ENCODE results near the gene GPR142.
"Not testable (repeated sequence)": the region's sequence is repeated elsewhere in the genome, so short reads cannot be mapped to it uniquely, and the experiment has no call there.

GPR142 gene

GRCh38 chr17:74392848-74393247 lies 25.5 kb downstream of the GPR142 start:
- DNase-seq (ENCODE audit: low read depth in 4 of 4, low spot score in 1 of 4), result no peak

GRCh38 chr17:74393346-74393942 lies 26.1 kb downstream of the GPR142 start:
- DNase-seq (ENCODE audit: low read depth in 4 of 4, low spot score in 1 of 4), result no peak

- DNase-seq (ENCODE audit: low read depth in 4 of 4, low spot score in 1 of 4), result no peak
Observed at GRCh38 chr17:74394275-74394950, 27.1 kb downstream of the GPR142 start.

GRCh38 chr17:74394977-74395376 lies 27.7 kb downstream of the GPR142 start:
- DNase-seq (ENCODE audit: low read depth in 4 of 4, low spot score in 1 of 4), result no peak

- no peak for DNase-seq (ENCODE audit: low read depth in 4 of 4, low spot score in 1 of 4)
Observed at GRCh38 chr17:74396567-74396966, 29.3 kb downstream of the GPR142 start.

GRCh38 chr17:74402048-74402447 lies 34.7 kb downstream of the GPR142 start:
- no peak for DNase-seq (ENCODE audit: low read depth in 4 of 4, low spot score in 1 of 4)

GRCh38 chr17:74403512-74404137 lies 36.3 kb downstream of the GPR142 start:
- DNase-seq (ENCODE audit: low read depth in 4 of 4, low spot score in 1 of 4), result no peak

GRCh38 chr17:74404218-74404617 lies 36.9 kb downstream of the GPR142 start:
- DNase-seq (ENCODE audit: low read depth in 4 of 4, low spot score in 1 of 4), result no peak

GRCh38 chr17:74404789-74405188 lies 37.5 kb downstream of the GPR142 start:
- DNase-seq (ENCODE audit: low read depth in 4 of 4, low spot score in 1 of 4), result no peak

GRCh38 chr17:74405311-74405710 lies 38.0 kb downstream of the GPR142 start:
- not testable (repeated sequence) for DNase-seq (ENCODE audit: low read depth in 4 of 4, low spot score in 1 of 4)

GRCh38 chr17:74407384-74407783 lies 40.1 kb downstream of the GPR142 start:
- no peak for DNase-seq (ENCODE audit: low read depth in 4 of 4, low spot score in 1 of 4)

- no peak for DNase-seq (ENCODE audit: low read depth in 4 of 4, low spot score in 1 of 4)
Observed at GRCh38 chr17:74408262-74408661, 41.0 kb downstream of the GPR142 start.

GRCh38 chr17:74408815-74409214 lies 41.5 kb downstream of the GPR142 start:
- DNase-seq (ENCODE audit: low read depth in 4 of 4, low spot score in 1 of 4), result no peak

GRCh38 chr17:74410001-74410443 lies 42.7 kb downstream of the GPR142 start:
- no peak for DNase-seq (ENCODE audit: low read depth in 4 of 4, low spot score in 1 of 4)

GRCh38 chr17:74412581-74412980 lies 45.3 kb downstream of the GPR142 start:
- DNase-seq (ENCODE audit: low read depth in 4 of 4, low spot score in 1 of 4), result no peak

- no peak for DNase-seq (ENCODE audit: low read depth in 4 of 4, low spot score in 1 of 4)
Observed at GRCh38 chr17:74413491-74413890, 46.2 kb downstream of the GPR142 start.

- no peak for DNase-seq (ENCODE audit: low read depth in 4 of 4, low spot score in 1 of 4)
Observed at GRCh38 chr17:74414510-74414909, 47.2 kb downstream of the GPR142 start.

- no peak for DNase-seq (ENCODE audit: low read depth in 4 of 4, low spot score in 1 of 4)
Observed at GRCh38 chr17:74415608-74416396, 48.5 kb downstream of the GPR142 start.

- no peak for DNase-seq (ENCODE audit: low read depth in 4 of 4, low spot score in 1 of 4)
Observed at GRCh38 chr17:74417178-74418045, 50.1 kb downstream of the GPR142 start.

- no peak for DNase-seq (ENCODE audit: low read depth in 4 of 4, low spot score in 1 of 4)
Observed at GRCh38 chr17:74419928-74420411, 52.7 kb downstream of the GPR142 start.
